ENCODE data around the gene ATP2A1. TPM values are rescaled to one million over a fixed set of nuclear protein-coding genes. Genes with fewer than 3 reads are reported as not detected.
"Not testable (repeated sequence)": the region's sequence is repeated elsewhere in the genome, so short reads cannot be mapped to it uniquely, and the experiment has no call there.

Gene ATP2A1
- total and polyA plus RNA-seq, 2 of the 8 experiments (the other 6 are each of a cell fraction or from before 2014, with no cell fraction given): 1.7 to 2.4 TPM

- not testable (repeated sequence) for H2BK120ac ChIP-seq (replicated peaks; ENCODE audit: low read depth, low read length); H3K23me2 ChIP-seq (ENCODE audit: low read depth, low read length); FAIRE-seq; H3K79me2 ChIP-seq (ENCODE audit: control insufficient read depth in 1 of 2, insufficient read depth in 2 of 2, low read length in 2 of 2); H3K4me3 ChIP-seq (ENCODE audit: extremely low read depth in 1 of 4, insufficient read depth in 2 of 4, low read depth in 3 of 4, low read length in 4 of 4); H4K5ac ChIP-seq (ENCODE audit: insufficient read length, low read depth, low read length); H3K18ac ChIP-seq (ENCODE audit: extremely low read depth, low read length); H3K23ac ChIP-seq (ENCODE audit: insufficient read length); H3K9me3 ChIP-seq (ENCODE audit: insufficient read depth in 2 of 2, low read depth in 1 of 2, low read length in 1 of 2); H3K27ac ChIP-seq (ENCODE audit: low read depth, low read length); H2BK12ac ChIP-seq (ENCODE audit: low read depth, low read length); H3K4me1 ChIP-seq (replicated peaks in 1 of 4; ENCODE audit: control insufficient read depth in 3 of 4, insufficient read depth in 4 of 4, low read length in 3 of 4); H4K91ac ChIP-seq (replicated peaks; ENCODE audit: insufficient read length, low read length); H3K27me3 ChIP-seq (replicated peaks in 1 of 4; ENCODE audit: control insufficient read depth in 3 of 4, extremely low read depth in 1 of 4, insufficient read depth in 3 of 4, low read length in 3 of 4); H3K9ac ChIP-seq (replicated peaks in 1 of 4; ENCODE audit: extremely low read depth in 1 of 4, low read depth in 3 of 4, low read length in 3 of 4); H4K20me1 ChIP-seq (replicated peaks in 1 of 2; ENCODE audit: control insufficient read depth in 1 of 2, insufficient read depth in 2 of 2, low read length in 2 of 2); DNase-seq (ENCODE audit: low read depth in 1 of 2, low spot score in 2 of 2); H2BK5ac ChIP-seq (ENCODE audit: low read depth, low read length); H2AK5ac ChIP-seq (ENCODE audit: low read depth, low read length); H3K79me1 ChIP-seq (ENCODE audit: low read depth, low read length); H2BK15ac ChIP-seq (ENCODE audit: low read length); H2BK20ac ChIP-seq (ENCODE audit: low read length); H3K4ac ChIP-seq (replicated peaks; ENCODE audit: insufficient read length, low read depth, low read length); H3K14ac ChIP-seq (ENCODE audit: insufficient read length); H3K36me3 ChIP-seq (ENCODE audit: control insufficient read depth in 2 of 4, insufficient read depth in 4 of 4, low read length in 3 of 4); H3K4me2 ChIP-seq (ENCODE audit: insufficient read depth in 1 of 2, low read depth in 2 of 2, low read length in 2 of 2); H3K56ac ChIP-seq (replicated peaks; ENCODE audit: insufficient read length, low read depth, low read length); H2AFZ ChIP-seq (ENCODE audit: low read length); H4K8ac ChIP-seq (ENCODE audit: extremely low read depth, insufficient read depth, low read length)
- ChIA-PET POLR2A (ENCODE audit: partially characterized antibody) (interaction anchor here (0.9 to 2.0 kb wide), 4 partner anchors 9 to 31 kb away, joined by 3 to 7 read pairs (median 4); partner anchors contain the start of gene SH2B1), CTCF (ENCODE audit: partially characterized antibody) (interaction anchor here (1.2 kb wide), 1 partner anchor 53 kb away, joined by 5 read pairs; no protein-coding TSS in a partner anchor)
- 97% methylated on average over 5 of the region's 5 CpGs; no CpG with 5 or more reads in 1 of the 2 experiments for WGBS, 2 experiments (ENCODE audit: extremely low coverage in 1 of 2, insufficient coverage in 1 of 2, insufficient read length in 1 of 2, insufficient replicate concordance in 2 of 2, low coverage in 1 of 2, low lambda C conversion rate in 2 of 2, missing lambda C conversion rate in 1 of 2)
Measured at GRCh38 chr16:28890355-28890754, 12.1 kb downstream of the ATP2A1 start.

Measured in H1 (cell line).